Memory B cell (primary cell): ENCODE results near the gene TRPM3.
"Not testable (repeated sequence)": the region's sequence is repeated elsewhere in the genome, so short reads cannot be mapped to it uniquely, and the experiment has no call there.

ENCODE experiments used
- ATAC-seq: fragments of 150-1000 bp; cut with Tn5 transposase; 2 replicates; pipeline ENCODE4 v1.10.0; 2021; ENCODE audit warnings: low read depth, mild to moderate bottlenecking, moderate library complexity
- DNase-seq, 2 donors: peaks; one replicate each; pipeline ENCODE4 v3.0.0; 2022; ENCODE audit warnings: low spot score in 2 of 2
- H3K27ac Mint-ChIP-seq: one replicate; pipeline ENCODE4 v1.8.0; 2022; ENCODE audit warnings: mild to moderate bottlenecking, moderate library complexity, mixed read lengths
- H3K27me3 Mint-ChIP-seq: one replicate; pipeline ENCODE4 v1.8.0; 2022; ENCODE audit warnings: mixed read lengths
- H3K36me3 Mint-ChIP-seq: one replicate; pipeline ENCODE4 v1.8.0; 2022; ENCODE audit warnings: mild to moderate bottlenecking, mixed read lengths
- H3K4me1 Mint-ChIP-seq: one replicate; pipeline ENCODE4 v1.8.0; 2022; ENCODE audit warnings: mixed read lengths
- H3K4me3 Mint-ChIP-seq: one replicate; pipeline ENCODE4 v1.8.0; 2022; ENCODE audit warnings: mild to moderate bottlenecking, moderate library complexity, mixed read lengths
- H3K9me3 Mint-ChIP-seq: one replicate; pipeline ENCODE4 v1.8.0; 2022; ENCODE audit warnings: mixed read lengths

The TRPM3 gene

DNA sequence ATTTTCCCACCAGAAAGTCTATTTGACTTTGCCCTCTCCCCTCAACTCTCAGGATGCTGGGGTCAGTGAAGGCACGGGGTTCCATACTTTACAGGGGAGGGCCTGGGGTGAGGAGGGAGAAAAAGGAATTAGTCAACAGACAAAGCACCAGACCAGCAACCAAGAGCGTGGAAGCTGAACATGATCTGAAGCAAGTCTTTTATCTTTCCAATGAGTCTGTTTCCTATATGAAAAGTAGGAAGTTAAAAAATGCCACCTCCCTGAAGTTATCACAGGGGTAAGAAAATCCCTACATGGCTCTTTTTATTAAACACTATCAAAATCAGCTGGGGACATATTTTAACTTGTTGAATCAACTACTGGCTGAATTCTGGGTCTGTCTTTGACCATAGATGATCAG is 337.0 kb downstream of the TRPM3 start:
- no peak for ATAC-seq
- no peaks in the 10 kb centered on the region for H3K9me3 Mint-ChIP-seq
- peaks cover 2% of the 10 kb centered on the region for H3K27me3 Mint-ChIP-seq
- H3K4me3 Mint-ChIP-seq, result no peak overlapping the region
- no peaks in the 10 kb centered on the region for H3K36me3 Mint-ChIP-seq
- no peak for DNase-seq
- no peaks in the 10 kb centered on the region for H3K4me1 Mint-ChIP-seq
- H3K27ac Mint-ChIP-seq, result no peak overlapping the region

DNA sequence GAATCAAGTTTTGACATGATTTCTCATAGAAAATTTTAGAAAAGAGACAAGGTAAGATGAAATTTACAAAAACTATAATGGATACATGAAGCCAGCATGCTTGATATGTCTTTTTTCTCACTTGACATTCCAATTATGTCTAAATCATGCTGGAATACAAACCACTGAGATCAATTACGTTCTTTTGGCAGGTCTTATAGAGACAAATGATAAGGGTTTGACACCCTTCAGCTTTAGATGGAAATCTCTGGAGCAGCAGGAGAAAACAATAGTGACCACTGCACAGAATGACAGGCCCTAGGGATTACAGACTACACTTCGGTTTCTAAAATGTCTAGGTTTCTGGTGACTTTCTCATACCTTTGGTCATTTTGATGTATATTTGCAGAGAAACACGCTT is 342.9 kb downstream of the TRPM3 start:
- Mint-ChIP-seq H3K4me3 (no peak overlapping the region), H3K9me3 (peaks cover 1% of the 10 kb centered on the region), H3K27ac (no peak overlapping the region), H3K27me3 (peaks cover 2% of the 10 kb centered on the region), H3K36me3 (no peaks in the 10 kb centered on the region), H3K4me1 (no peaks in the 10 kb centered on the region)
- ATAC-seq (no peak), DNase-seq (no peak)

DNA sequence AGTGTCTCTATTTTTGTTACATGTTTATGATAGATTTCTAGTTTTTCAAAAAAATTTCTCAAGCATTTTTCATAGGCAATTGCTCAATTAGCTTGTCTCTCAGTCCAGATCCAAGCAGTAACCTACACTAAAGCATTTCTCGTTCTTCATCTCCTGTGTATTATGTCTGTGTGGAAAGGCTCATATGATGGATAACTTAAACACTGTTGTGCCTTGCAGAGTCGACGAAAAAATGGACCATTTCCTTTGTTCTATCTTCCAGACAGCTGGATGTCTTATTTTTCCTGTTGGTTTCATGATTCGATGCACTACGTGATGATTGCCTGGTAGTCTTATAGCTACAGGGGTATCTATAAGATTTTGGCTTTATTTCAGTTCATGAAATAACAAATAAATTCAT is 347.8 kb downstream of the TRPM3 start:
- DNase-seq, result no peak
- H3K27me3 Mint-ChIP-seq, result peaks cover 1% of the 10 kb centered on the region
- H3K36me3 Mint-ChIP-seq, result no peaks in the 10 kb centered on the region
- ATAC-seq, result no peak
- no peak overlapping the region for H3K27ac Mint-ChIP-seq
- no peaks in the 10 kb centered on the region for H3K4me1 Mint-ChIP-seq
- H3K4me3 Mint-ChIP-seq, result no peak overlapping the region
- H3K9me3 Mint-ChIP-seq, result peaks cover 1% of the 10 kb centered on the region

DNA sequence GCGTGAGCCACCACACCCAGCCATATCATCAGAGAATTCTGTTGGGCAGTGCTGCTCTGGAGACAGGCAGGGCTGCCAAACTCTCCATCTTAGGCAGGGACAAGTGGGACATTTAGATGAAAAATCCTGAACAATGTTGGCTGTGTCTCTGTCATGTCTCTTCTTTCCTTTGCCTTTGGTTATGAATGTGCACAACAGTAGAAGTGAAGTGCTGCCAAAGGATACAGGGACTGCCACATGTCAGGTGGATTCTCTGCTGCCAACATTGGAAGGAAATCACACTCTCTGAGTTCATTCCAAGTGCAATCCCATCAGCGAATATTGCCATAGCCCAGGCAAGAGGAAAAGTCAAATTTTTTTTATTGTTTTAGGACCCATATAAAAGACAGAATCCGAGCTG is 348.8 kb downstream of the TRPM3 start:
- H3K4me3 Mint-ChIP-seq, result no peak overlapping the region
- H3K27me3 Mint-ChIP-seq, result peaks cover 1% of the 10 kb centered on the region
- no peaks in the 10 kb centered on the region for H3K36me3 Mint-ChIP-seq
- H3K9me3 Mint-ChIP-seq, result peaks cover 1% of the 10 kb centered on the region
- ATAC-seq, result no peak
- no peaks in the 10 kb centered on the region for H3K4me1 Mint-ChIP-seq
- DNase-seq, result no peak
- no peak overlapping the region for H3K27ac Mint-ChIP-seq

DNA sequence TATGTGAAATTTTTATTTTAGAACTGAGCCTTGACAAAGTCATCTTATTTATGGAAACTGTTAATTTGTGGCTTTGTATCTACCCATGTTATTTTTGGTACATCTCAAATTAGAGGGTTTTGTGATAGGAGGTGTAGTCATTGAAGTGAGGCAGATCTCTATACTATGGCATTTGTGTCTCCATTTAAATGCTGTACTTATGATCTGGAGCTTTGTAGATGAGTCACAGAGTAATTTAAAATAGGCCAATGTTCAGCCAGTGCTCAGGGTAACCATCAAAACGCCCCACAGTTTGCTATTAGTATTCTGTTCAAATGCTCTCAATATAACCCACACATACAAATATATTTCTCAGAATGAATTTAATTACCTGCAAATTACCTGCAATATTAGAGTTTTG is 355.5 kb downstream of the TRPM3 start:
- Mint-ChIP-seq H3K27me3 (peaks cover 1% of the 10 kb centered on the region), H3K4me1 (no peaks in the 10 kb centered on the region), H3K27ac (no peak overlapping the region), H3K9me3 (no peaks in the 10 kb centered on the region), H3K36me3 (no peaks in the 10 kb centered on the region), H3K4me3 (no peak overlapping the region)
- ATAC-seq, result no peak
- no peak for DNase-seq

DNA sequence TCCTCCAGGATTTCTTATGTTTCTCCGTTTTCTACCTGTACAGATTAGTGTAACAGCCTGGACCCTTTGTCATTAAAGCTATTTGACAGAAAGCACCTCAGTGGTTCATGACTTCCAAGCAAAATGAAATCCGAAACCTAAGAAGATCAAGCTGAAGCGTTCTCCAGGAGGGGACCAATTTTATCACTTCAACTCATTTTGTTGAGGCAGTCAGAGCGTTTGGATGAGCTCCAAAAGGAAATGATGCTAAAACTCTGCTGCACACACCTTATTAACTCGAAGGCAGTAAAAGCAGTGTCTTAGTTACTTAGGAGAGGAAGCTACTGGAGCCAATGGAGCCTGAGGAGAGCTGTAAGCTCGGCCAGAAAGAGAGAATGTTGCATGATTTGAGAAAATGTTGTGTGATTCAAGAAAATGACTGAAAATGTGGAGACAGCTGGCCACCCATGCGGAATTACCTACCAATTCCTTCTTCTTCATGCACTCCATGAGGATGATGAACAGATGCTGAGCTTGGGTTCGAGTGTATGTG is 360.2 kb downstream of the TRPM3 start:
- DNase-seq (no peak), ATAC-seq (no peak)
- Mint-ChIP-seq H3K27me3 (no peaks in the 10 kb centered on the region), H3K9me3 (peaks cover 6% of the 10 kb centered on the region), H3K4me1 (no peaks in the 10 kb centered on the region), H3K27ac (no peak overlapping the region), H3K4me3 (no peak overlapping the region), H3K36me3 (no peaks in the 10 kb centered on the region)

DNA sequence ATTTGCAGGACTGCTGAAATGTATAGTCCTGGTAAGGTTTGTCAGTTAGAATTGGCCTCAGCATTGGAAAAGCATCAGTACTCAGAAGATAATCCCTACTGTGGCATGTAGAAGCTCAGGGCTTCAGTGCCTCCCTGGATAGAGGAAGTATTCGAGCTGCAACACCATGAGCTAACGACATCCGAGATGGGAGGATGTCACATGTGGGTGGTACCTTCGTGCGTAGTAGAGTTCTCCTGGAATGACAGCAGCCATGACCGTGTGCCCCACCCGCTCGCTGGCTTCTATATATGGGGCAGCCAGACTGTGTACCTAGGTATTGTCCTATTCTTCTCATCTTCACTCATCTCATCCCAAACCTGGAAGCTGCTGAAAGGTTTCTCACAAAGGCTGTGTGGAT is 361.2 kb downstream of the TRPM3 start:
- no peak for DNase-seq
- ATAC-seq, result no peak
- Mint-ChIP-seq H3K4me3 (no peak overlapping the region), H3K27me3 (no peaks in the 10 kb centered on the region), H3K27ac (no peak overlapping the region), H3K36me3 (no peaks in the 10 kb centered on the region), H3K4me1 (no peaks in the 10 kb centered on the region), H3K9me3 (peaks cover 6% of the 10 kb centered on the region)

DNA sequence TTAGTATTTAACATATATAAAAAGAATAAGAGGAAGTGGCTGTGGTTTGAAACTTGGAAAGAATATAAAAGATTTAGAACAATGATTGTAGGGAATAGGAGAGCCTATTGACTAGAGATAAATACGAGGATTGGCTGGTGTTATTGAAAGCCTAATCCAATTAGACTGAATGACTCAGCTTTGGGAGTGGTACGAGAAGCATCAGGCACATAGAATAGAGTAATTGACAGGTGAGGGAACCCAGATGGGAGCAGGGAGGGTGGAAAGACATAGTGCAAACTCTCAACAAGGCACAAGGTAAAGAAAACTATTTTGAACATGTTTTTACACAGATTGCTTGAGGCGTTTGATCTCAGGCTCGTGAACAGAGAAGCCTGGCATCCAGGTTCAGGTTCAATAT is 368.1 kb downstream of the TRPM3 start:
- Mint-ChIP-seq H3K9me3 (peaks cover 10% of the 10 kb centered on the region), H3K36me3 (no peaks in the 10 kb centered on the region), H3K4me3 (no peak overlapping the region), H3K27ac (no peak overlapping the region), H3K27me3 (peaks cover 7% of the 10 kb centered on the region), H3K4me1 (no peaks in the 10 kb centered on the region)
- no peak for DNase-seq
- ATAC-seq, result no peak

DNA sequence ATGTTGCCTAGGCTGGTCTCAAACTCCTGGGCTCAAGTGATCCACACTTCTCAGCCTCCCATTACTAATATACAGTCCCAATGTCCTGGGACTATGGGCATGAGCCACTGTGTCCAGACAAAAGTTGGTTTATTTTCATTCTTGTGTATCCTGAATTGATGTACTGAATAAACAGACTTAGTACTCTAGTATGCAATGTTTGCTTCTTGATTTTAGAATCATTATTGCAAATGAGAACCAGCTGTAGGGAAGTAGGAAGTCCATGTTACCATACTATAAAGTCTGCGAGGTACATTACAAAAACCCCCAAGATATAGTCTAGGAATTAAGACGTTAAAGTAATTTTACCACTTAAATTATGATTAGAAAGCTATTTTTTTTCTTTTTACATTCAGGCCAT is 372.4 kb downstream of the TRPM3 start:
- H3K27ac Mint-ChIP-seq, result no peak overlapping the region
- H3K4me3 Mint-ChIP-seq, result no peak overlapping the region
- H3K36me3 Mint-ChIP-seq, result no peaks in the 10 kb centered on the region
- ATAC-seq (no peak), DNase-seq (no peak)
- H3K9me3 Mint-ChIP-seq, result peaks cover 4% of the 10 kb centered on the region
- H3K27me3 Mint-ChIP-seq, result peaks cover 9% of the 10 kb centered on the region
- H3K4me1 Mint-ChIP-seq, result no peaks in the 10 kb centered on the region

DNA sequence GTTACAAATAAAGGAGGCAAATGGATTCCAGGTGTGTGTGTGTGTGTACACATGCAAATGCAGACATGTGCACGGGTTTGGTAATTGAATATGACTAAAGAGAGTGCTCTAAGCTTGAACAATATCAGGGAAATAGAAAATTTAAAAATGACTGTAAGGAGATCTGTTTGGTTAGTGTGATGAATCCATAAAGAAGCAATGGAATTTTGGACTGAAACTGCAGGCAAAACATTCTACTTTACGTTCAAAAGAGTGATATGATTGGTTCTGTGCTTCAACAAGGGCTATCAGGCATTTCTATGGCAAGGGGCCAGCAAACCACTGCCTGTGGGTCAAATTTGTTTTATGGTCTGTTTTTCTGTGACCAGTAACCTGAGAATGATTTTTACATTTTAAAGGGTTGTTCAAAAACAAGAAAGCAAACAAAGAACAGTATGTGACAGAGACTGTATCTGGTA is 374.1 kb downstream of the TRPM3 start:
- no peak overlapping the region for H3K4me3 Mint-ChIP-seq
- peaks cover 8% of the 10 kb centered on the region for H3K27me3 Mint-ChIP-seq
- H3K27ac Mint-ChIP-seq, result no peak overlapping the region
- no peak for ATAC-seq
- DNase-seq, result no peak
- no peaks in the 10 kb centered on the region for H3K4me1 Mint-ChIP-seq
- no peaks in the 10 kb centered on the region for H3K36me3 Mint-ChIP-seq
- peaks cover 4% of the 10 kb centered on the region for H3K9me3 Mint-ChIP-seq

DNA sequence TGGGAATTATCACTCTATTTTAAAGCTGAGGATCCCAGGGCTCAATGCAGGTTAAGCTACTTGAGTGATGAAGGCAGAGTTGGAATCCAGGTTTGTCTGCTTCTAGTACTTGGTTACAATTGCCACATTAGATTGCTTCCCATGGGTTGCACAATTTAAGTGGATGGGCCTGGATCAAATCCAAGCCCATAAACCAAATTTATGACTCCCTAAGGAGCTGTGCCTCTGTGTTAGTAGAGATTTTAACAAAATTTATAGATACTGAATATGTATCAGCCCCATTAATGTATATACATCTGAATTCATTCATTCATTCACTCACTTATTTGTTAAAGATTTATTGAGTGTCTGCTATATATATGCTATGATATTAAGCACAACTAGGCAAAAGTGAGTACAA is 374.7 kb downstream of the TRPM3 start:
- no peak overlapping the region for H3K27ac Mint-ChIP-seq
- DNase-seq (no peak), ATAC-seq (no peak)
- no peak overlapping the region for H3K4me3 Mint-ChIP-seq
- peaks cover 4% of the 10 kb centered on the region for H3K9me3 Mint-ChIP-seq
- H3K27me3 Mint-ChIP-seq, result peaks cover 8% of the 10 kb centered on the region
- no peaks in the 10 kb centered on the region for H3K4me1 Mint-ChIP-seq
- H3K36me3 Mint-ChIP-seq, result no peaks in the 10 kb centered on the region

DNA sequence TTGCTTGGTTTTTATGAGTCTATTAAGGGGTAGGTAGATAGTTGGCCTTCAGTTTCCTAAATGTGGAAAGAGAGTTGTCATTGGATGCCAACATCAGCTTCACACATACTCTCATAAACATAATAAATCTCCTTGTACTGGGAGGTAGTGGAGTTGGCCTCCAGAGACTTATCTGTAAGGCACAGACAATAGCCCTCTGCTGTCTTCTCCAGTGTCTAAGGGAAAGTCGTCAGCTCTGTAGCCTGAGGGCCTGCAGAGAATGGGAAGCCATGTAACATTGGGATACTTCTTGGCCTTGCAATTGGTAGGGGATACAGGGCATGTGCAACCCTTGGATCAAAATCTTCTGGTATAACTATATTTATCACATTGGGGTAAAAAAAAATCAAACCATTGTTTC is 375.1 kb downstream of the TRPM3 start:
- no peak for ATAC-seq
- Mint-ChIP-seq H3K27ac (no peak overlapping the region), H3K9me3 (peaks cover 3% of the 10 kb centered on the region), H3K27me3 (peaks cover 8% of the 10 kb centered on the region), H3K4me1 (no peaks in the 10 kb centered on the region), H3K4me3 (no peak overlapping the region), H3K36me3 (no peaks in the 10 kb centered on the region)
- no peak for DNase-seq

DNA sequence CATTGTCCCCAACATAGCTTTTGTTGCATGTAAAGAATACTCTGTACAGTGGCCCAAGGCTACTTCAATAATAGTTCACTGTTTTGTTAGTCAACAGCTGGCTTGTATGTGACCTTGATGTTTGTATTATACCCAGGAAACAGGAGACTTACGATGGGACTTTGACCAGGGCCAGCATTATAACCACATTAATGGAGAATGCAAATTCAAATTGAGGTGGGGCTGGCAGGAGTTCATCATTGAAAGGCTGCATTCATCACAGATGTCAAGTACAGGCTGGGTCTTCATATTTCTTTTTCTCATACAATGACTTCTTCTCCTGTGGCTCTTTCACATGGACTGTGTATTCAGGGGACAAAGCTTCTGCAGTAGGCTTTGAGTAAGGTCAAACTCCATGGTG is 396.6 kb downstream of the TRPM3 start:
- not testable (repeated sequence) for ATAC-seq

DNA sequence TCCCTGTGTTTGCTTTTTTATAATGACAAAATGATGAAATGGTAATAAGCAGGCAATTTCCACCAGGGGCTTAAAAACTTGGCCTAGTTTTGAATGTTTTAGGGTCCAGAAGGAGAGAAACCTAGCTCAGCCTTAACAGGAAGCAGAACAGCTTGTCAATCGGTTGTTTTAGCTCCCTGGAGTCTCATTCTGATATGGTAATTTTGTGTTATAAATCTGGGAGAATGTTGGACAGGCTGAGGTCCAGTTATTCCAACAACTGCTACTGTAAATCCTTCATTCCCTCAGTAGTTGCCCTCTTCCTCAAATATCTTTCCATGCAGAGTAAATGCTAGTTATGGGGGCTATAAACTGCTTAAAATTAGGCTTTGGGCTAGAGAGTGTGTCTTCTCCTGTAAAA is 397.4 kb downstream of the TRPM3 start:
- not testable (repeated sequence) for ATAC-seq, DNase-seq, H3K4me3 Mint-ChIP-seq, H3K27ac Mint-ChIP-seq, H3K36me3 Mint-ChIP-seq, H3K9me3 Mint-ChIP-seq, H3K4me1 Mint-ChIP-seq, H3K27me3 Mint-ChIP-seq

More for the DNA sequence above, 396.6 kb downstream of the TRPM3 start:
- not testable (repeated sequence) for H3K4me3 Mint-ChIP-seq, DNase-seq, H3K27me3 Mint-ChIP-seq, H3K9me3 Mint-ChIP-seq, H3K36me3 Mint-ChIP-seq, H3K4me1 Mint-ChIP-seq, H3K27ac Mint-ChIP-seq

DNA sequence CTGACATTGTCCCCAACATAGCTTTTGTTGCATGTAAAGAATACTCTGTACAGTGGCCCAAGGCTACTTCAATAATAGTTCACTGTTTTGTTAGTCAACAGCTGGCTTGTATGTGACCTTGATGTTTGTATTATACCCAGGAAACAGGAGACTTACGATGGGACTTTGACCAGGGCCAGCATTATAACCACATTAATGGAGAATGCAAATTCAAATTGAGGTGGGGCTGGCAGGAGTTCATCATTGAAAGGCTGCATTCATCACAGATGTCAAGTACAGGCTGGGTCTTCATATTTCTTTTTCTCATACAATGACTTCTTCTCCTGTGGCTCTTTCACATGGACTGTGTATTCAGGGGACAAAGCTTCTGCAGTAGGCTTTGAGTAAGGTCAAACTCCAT is 414.6 kb downstream of the TRPM3 start:
- H3K27me3 Mint-ChIP-seq, ATAC-seq, H3K4me3 Mint-ChIP-seq, DNase-seq, H3K9me3 Mint-ChIP-seq, H3K36me3 Mint-ChIP-seq, H3K27ac Mint-ChIP-seq, H3K4me1 Mint-ChIP-seq: not testable (repeated sequence)
